Mesendoderm (in vitro differentiated cells): ENCODE results near the gene ARHGEF16.

ENCODE experiments used
- DNase-seq: peaks from one replicate; pipeline ENCODE4 v3.0.0; 2013
- H2AK5ac ChIP-seq: 2 replicates; pipeline ENCODE4 v1.6.1; 2013; ENCODE audit warnings: low read length, inconsistent platforms
- H2BK120ac ChIP-seq: 2 replicates; pipeline ENCODE4 v1.6.1; 2013; ENCODE audit warnings: low read depth, mild to moderate bottlenecking, low read length, moderate library complexity, mixed read lengths
- H2BK15ac ChIP-seq: replicated peaks from 2 replicates; pipeline ENCODE4 v1.6.1; 2013; ENCODE audit warnings: low read depth, mild to moderate bottlenecking, moderate library complexity
- H2BK5ac ChIP-seq: 2 replicates; pipeline ENCODE4 v1.6.1; 2013; ENCODE audit warnings: low read length, inconsistent platforms
- H3K18ac ChIP-seq: 2 replicates; pipeline ENCODE4 v1.6.1; 2013; ENCODE audit warnings: mild to moderate bottlenecking, low read length, mixed read lengths
- H3K23ac ChIP-seq: one replicate; pipeline ENCODE4 v1.6.1; 2013; ENCODE audit warnings: low read length
- H3K27ac ChIP-seq: 2 replicates; pipeline ENCODE4 v1.5.1; 2013; ENCODE audit warnings: low read depth, mild to moderate bottlenecking, inconsistent platforms, low read length, moderate library complexity
- H3K27me3 ChIP-seq: 2 replicates; pipeline ENCODE4 v1.6.1; 2013; ENCODE audit warnings: low read length, control low read depth, mild to moderate bottlenecking, inconsistent platforms; ENCODE audit not compliant: insufficient read depth, poor library complexity
- H3K36me3 ChIP-seq: 2 replicates; pipeline ENCODE4 v1.6.1; 2013; ENCODE audit warnings: low read length, inconsistent platforms; ENCODE audit not compliant: control insufficient read depth, insufficient read depth
- H3K4ac ChIP-seq: one replicate; pipeline ENCODE4 v1.6.1; 2013; ENCODE audit warnings: low read depth, mild to moderate bottlenecking, low read length, moderate library complexity
- H3K4me1 ChIP-seq: 2 replicates; pipeline ENCODE4 v1.6.1; 2013; ENCODE audit warnings: low read depth, low read length, inconsistent platforms; ENCODE audit not compliant: control insufficient read depth
- H3K4me2 ChIP-seq: 2 replicates; pipeline ENCODE4 v1.6.1; 2013; ENCODE audit warnings: low read length
- H3K4me3 ChIP-seq: 2 replicates; pipeline ENCODE4 v1.5.1; 2013; ENCODE audit warnings: mild to moderate bottlenecking, low read length
- H3K56ac ChIP-seq: one replicate; pipeline ENCODE4 v1.6.1; 2013; ENCODE audit warnings: low read length
- H3K79me1 ChIP-seq: 2 replicates; pipeline ENCODE4 v1.6.1; 2013; ENCODE audit warnings: low read length, inconsistent platforms
- H3K79me2 ChIP-seq: 2 replicates; pipeline ENCODE4 v1.6.1; 2013; ENCODE audit warnings: mild to moderate bottlenecking, low read length; ENCODE audit not compliant: control insufficient read depth, insufficient read depth
- H3K9ac ChIP-seq: 2 replicates; pipeline ENCODE4 v1.6.1; 2013; ENCODE audit warnings: low read length, inconsistent platforms
- H4K5ac ChIP-seq: one replicate; pipeline ENCODE4 v1.6.1; 2013; ENCODE audit warnings: low read length
- H4K8ac ChIP-seq: one replicate; pipeline ENCODE4 v1.6.1; 2013; ENCODE audit warnings: low read depth, mild to moderate bottlenecking, control low read depth, low read length, moderate library complexity
- WGBS: extraction: QIAGEN DNeasy Blood & Tissue Kit; methylation state at CpG from one replicate; pipeline ENCODE4 v1.1.7; 2013; ENCODE audit warnings: low lambda C conversion rate, missing lambda C conversion rate; ENCODE audit not compliant: insufficient coverage; ENCODE audit errors: extremely low coverage; 5-methylcytosine and 5-hydroxymethylcytosine counted together

The ARHGEF16 gene

GRCh38 chr1:3429766-3430165 is 24.7 kb upstream of the ARHGEF16 start:
- no CpG with 5 or more reads among the region's 16 CpGs for WGBS
- H3K79me1 ChIP-seq = no peaks in the 10 kb centered on the region

GRCh38 chr1:3430406-3430805 is 24.1 kb upstream of the ARHGEF16 start:
- no peaks in the 10 kb centered on the region for H3K27me3 ChIP-seq
- no peak overlapping the region for H2BK120ac ChIP-seq
- no peaks in the 10 kb centered on the region for H3K36me3 ChIP-seq
- WGBS = no CpG with 5 or more reads among the region's 19 CpGs
- H3K4me1 ChIP-seq = no peaks in the 10 kb centered on the region
- no peak overlapping the region for H3K4ac ChIP-seq
- no peak for DNase-seq
- H4K8ac ChIP-seq = no peak overlapping the region
- no peak overlapping the region for H3K27ac ChIP-seq
- H2BK5ac ChIP-seq = no peak overlapping the region
- H3K18ac ChIP-seq = no peak overlapping the region
- no peak overlapping the region for H3K23ac ChIP-seq
- H3K4me2 ChIP-seq = no peak overlapping the region
- no peaks in the 10 kb centered on the region for H3K79me2 ChIP-seq
- H3K4me3 ChIP-seq = no peak overlapping the region
- no peak overlapping the region for H2AK5ac ChIP-seq
- H3K56ac ChIP-seq = no peak overlapping the region
- no peaks in the 10 kb centered on the region for H3K79me1 ChIP-seq
- H4K5ac ChIP-seq = no peak overlapping the region
- H2BK15ac ChIP-seq = no peak overlapping the region
- H3K9ac ChIP-seq = no peak overlapping the region

More at GRCh38 chr1:3429766-3430165, 24.7 kb upstream of the ARHGEF16 start:
- Histone ChIP-seq H2AK5ac (no peak overlapping the region), H3K27ac (no peak overlapping the region), H3K4me3 (no peak overlapping the region), H3K18ac (no peak overlapping the region), H3K4ac (no peak overlapping the region), H3K36me3 (no peaks in the 10 kb centered on the region), H3K27me3 (no peaks in the 10 kb centered on the region), H3K23ac (no peak overlapping the region), H2BK120ac (no peak overlapping the region), H3K56ac (no peak overlapping the region), H3K9ac (no peak overlapping the region), H3K79me2 (no peaks in the 10 kb centered on the region), H3K4me2 (no peak overlapping the region), H4K5ac (no peak overlapping the region), H2BK5ac (no peak overlapping the region), H4K8ac (no peak overlapping the region), H2BK15ac (no peak overlapping the region), H3K4me1 (no peaks in the 10 kb centered on the region)
- no peak for DNase-seq

- no peaks in the 10 kb centered on the region for H3K36me3 ChIP-seq
- H4K8ac ChIP-seq = no peak overlapping the region
- H3K23ac ChIP-seq = no peak overlapping the region
- H2BK5ac ChIP-seq = no peak overlapping the region
- no peak overlapping the region for H2AK5ac ChIP-seq
- DNase-seq = no peak
- H3K27ac ChIP-seq = no peak overlapping the region
- H3K79me1 ChIP-seq = no peaks in the 10 kb centered on the region
- no peaks in the 10 kb centered on the region for H3K79me2 ChIP-seq
- no peak overlapping the region for H3K4me3 ChIP-seq
- H3K4me2 ChIP-seq = no peak overlapping the region
- no peak overlapping the region for H3K9ac ChIP-seq
- H3K4ac ChIP-seq = no peak overlapping the region
- no peaks in the 10 kb centered on the region for H3K4me1 ChIP-seq
- WGBS = no CpG with 5 or more reads among the region's 22 CpGs
- no peak overlapping the region for H3K56ac ChIP-seq
- no peak overlapping the region for H2BK15ac ChIP-seq
- no peaks in the 10 kb centered on the region for H3K27me3 ChIP-seq
- H2BK120ac ChIP-seq = no peak overlapping the region
- no peak overlapping the region for H4K5ac ChIP-seq
- H3K18ac ChIP-seq = no peak overlapping the region
Observed at GRCh38 chr1:3430820-3431219, 23.6 kb upstream of the ARHGEF16 start.

GRCh38 chr1:3431266-3431665 is 23.2 kb upstream of the ARHGEF16 start:
- Histone ChIP-seq H3K79me1 (no peaks in the 10 kb centered on the region), H3K36me3 (no peaks in the 10 kb centered on the region), H3K4me1 (no peaks in the 10 kb centered on the region), H2BK15ac (no peak overlapping the region), H3K4ac (no peak overlapping the region), H2BK5ac (no peak overlapping the region), H3K4me3 (no peak overlapping the region), H4K8ac (no peak overlapping the region), H2BK120ac (no peak overlapping the region), H2AK5ac (no peak overlapping the region), H3K27ac (no peak overlapping the region), H3K4me2 (no peak overlapping the region), H3K18ac (no peak overlapping the region), H3K27me3 (no peaks in the 10 kb centered on the region), H3K79me2 (no peaks in the 10 kb centered on the region), H3K56ac (no peak overlapping the region), H3K9ac (no peak overlapping the region), H3K23ac (no peak overlapping the region), H4K5ac (no peak overlapping the region)
- peak; percentile 47 for DNase-seq
- no CpG with 5 or more reads among the region's 12 CpGs for WGBS

GRCh38 chr1:3431686-3432085 is 22.8 kb upstream of the ARHGEF16 start:
- H3K23ac ChIP-seq = no peak overlapping the region
- no peak overlapping the region for H4K5ac ChIP-seq
- no peaks in the 10 kb centered on the region for H3K4me1 ChIP-seq
- H3K4me3 ChIP-seq = no peak overlapping the region
- no peak overlapping the region for H2BK120ac ChIP-seq
- H3K4me2 ChIP-seq = no peak overlapping the region
- H2AK5ac ChIP-seq = no peak overlapping the region
- H3K9ac ChIP-seq = no peak overlapping the region
- no peak overlapping the region for H2BK5ac ChIP-seq
- H3K18ac ChIP-seq = no peak overlapping the region
- no peak overlapping the region for H3K4ac ChIP-seq
- no peak overlapping the region for H3K56ac ChIP-seq
- H3K79me2 ChIP-seq = no peaks in the 10 kb centered on the region
- no peak overlapping the region for H4K8ac ChIP-seq
- H3K27ac ChIP-seq = no peak overlapping the region
- no peaks in the 10 kb centered on the region for H3K79me1 ChIP-seq
- no peak overlapping the region for H2BK15ac ChIP-seq
- no peaks in the 10 kb centered on the region for H3K36me3 ChIP-seq
- no CpG with 5 or more reads among the region's 17 CpGs for WGBS
- DNase-seq = no peak
- no peaks in the 10 kb centered on the region for H3K27me3 ChIP-seq

- no peak overlapping the region for H2BK120ac ChIP-seq
- H3K9ac ChIP-seq = no peak overlapping the region
- no CpG with 5 or more reads among the region's 15 CpGs for WGBS
- H3K4me2 ChIP-seq = no peak overlapping the region
- no peak overlapping the region for H4K8ac ChIP-seq
- H2AK5ac ChIP-seq = no peak overlapping the region
- H3K27ac ChIP-seq = no peak overlapping the region
- no peaks in the 10 kb centered on the region for H3K27me3 ChIP-seq
- H4K5ac ChIP-seq = no peak overlapping the region
- H2BK15ac ChIP-seq = no peak overlapping the region
- no peaks in the 10 kb centered on the region for H3K79me2 ChIP-seq
- no peaks in the 10 kb centered on the region for H3K4me1 ChIP-seq
- H3K79me1 ChIP-seq = no peaks in the 10 kb centered on the region
- no peak overlapping the region for H3K4me3 ChIP-seq
- H2BK5ac ChIP-seq = no peak overlapping the region
- no peak overlapping the region for H3K56ac ChIP-seq
- H3K18ac ChIP-seq = no peak overlapping the region
- no peak overlapping the region for H3K4ac ChIP-seq
- no peaks in the 10 kb centered on the region for H3K36me3 ChIP-seq
- no peak for DNase-seq
- no peak overlapping the region for H3K23ac ChIP-seq
Observed at GRCh38 chr1:3432306-3432705, 22.2 kb upstream of the ARHGEF16 start.
